Right cardiac atrium (tissue), 5 donors: ENCODE results near the gene EPX. TPM values are rescaled to one million over a fixed set of nuclear protein-coding genes. Genes with fewer than 3 reads are reported as not detected.

ENCODE experiments used
- ATAC-seq, 2 donors: fragments of 200-7000 bp; cut with Tn5 transposase; one replicate each; pipeline versions ENCODE4 v1.8.0 to v1.9.1; 2020; ENCODE audit warnings: moderate library complexity in 2 of 2, mild to moderate bottlenecking in 1 of 2
- DNase-seq, 3 donors: peaks; one replicate each; pipeline ENCODE4 v3.0.0-alpha.2; 2020
- H3K27ac ChIP-seq: one replicate; pipeline ENCODE4 v1.5.1; 2013; ENCODE audit warnings: mild to moderate bottlenecking, low read length, control low read depth, moderate library complexity
- H3K27me3 ChIP-seq: one replicate; pipeline ENCODE4 v1.6.1; 2013; ENCODE audit not compliant: control insufficient read depth, insufficient read depth
- H3K4me1 ChIP-seq: one replicate; pipeline ENCODE4 v1.6.1; 2013; ENCODE audit warnings: low read length; ENCODE audit not compliant: control insufficient read depth, insufficient read depth
- H3K4me3 ChIP-seq: one replicate; pipeline ENCODE4 v1.5.1; 2013; ENCODE audit warnings: low read length, control low read depth
- H3K9me3 ChIP-seq: one replicate; pipeline ENCODE4 v1.6.1; 2013; ENCODE audit warnings: low read length; ENCODE audit not compliant: control insufficient read depth
- WGBS: extraction: QIAGEN DNeasy Blood & Tissue Kit; methylation state at CpG from one replicate; pipeline ENCODE4 v1.1.7; 2013; 5-methylcytosine and 5-hydroxymethylcytosine counted together
- intact Hi-C, 4 donors: fragments of 100-400 bp; cut with DNase I; formaldehyde crosslinking; loops; one replicate each; pipeline versions ENCODE4 v1.11.0 to v1.14.0; 2022 to 2023
- polyA plus RNA-seq: library from polyadenylated mRNA; stranded (reverse); fragments of 200-250 nt; gene quantifications from one replicate; pipeline ENCODE4 v1.2.3, GENCODE V29; 2013
- total RNA-seq, 4 donors: library from RNA; stranded (reverse); fragmentation: NEBNext Ultra II Directional; extraction: Animal tissue kit (Norgen Biotek cat#: 25700); gene quantifications; one replicate each; pipeline ENCODE4 v1.2.1, GENCODE V29; 2021
- donor health status: healthy with polysubstance abuse.
- donor health status: DM: no; HTN: yes; CAD: no.
- donor health status: DM: no; HTN: no; CAD: no.
- donor health status: DM: no; HTN: yes; CAD: no; lungs with severe emphysema.
- donor health status: DM: yes; HTN: yes; CAD: no.

EPX gene
- total and polyA plus RNA-seq, 5 donors: not detected

- DNase-seq (no peak), ATAC-seq (no peak)
- Histone ChIP-seq H3K27me3 (no peaks in the 10 kb centered on the region), H3K9me3 (no peaks in the 10 kb centered on the region), H3K4me1 (no peaks in the 10 kb centered on the region), H3K27ac (no peak overlapping the region), H3K4me3 (no peak overlapping the region)
- intact Hi-C loops: no loop called here
- 46% methylated on average over 2 of the region's 2 CpGs for WGBS
These were observed 39.1 kb downstream of the EPX start for GRCh38 chr17:58231641-58232040.

GRCh38 chr17:58232707-58233156 is 40.2 kb downstream of the EPX start:
- WGBS: 32% methylated on average over 12 of the region's 12 CpGs
- intact Hi-C loops: no loop called here
- Histone ChIP-seq H3K27me3 (no peaks in the 10 kb centered on the region), H3K4me1 (no peaks in the 10 kb centered on the region), H3K4me3 (no peak overlapping the region), H3K9me3 (no peaks in the 10 kb centered on the region), H3K27ac (no peak overlapping the region)
- DNase-seq (no peak), ATAC-seq (peak in 1 of 2 donors; percentile 20)

- no peak overlapping the region for H3K4me3 ChIP-seq
- WGBS: 81% methylated on average over 3 of the region's 3 CpGs
- intact Hi-C loops: no loop called here
- H3K27me3 ChIP-seq: no peaks in the 10 kb centered on the region
- DNase-seq: no peak
- no peak for ATAC-seq
- no peaks in the 10 kb centered on the region for H3K4me1 ChIP-seq
- no peaks in the 10 kb centered on the region for H3K9me3 ChIP-seq
- no peak overlapping the region for H3K27ac ChIP-seq
These were observed 41.0 kb downstream of the EPX start for GRCh38 chr17:58233543-58233942.

GRCh38 chr17:58234512-58234911 is 42.0 kb downstream of the EPX start:
- H3K27me3 ChIP-seq: no peaks in the 10 kb centered on the region
- H3K4me1 ChIP-seq: no peaks in the 10 kb centered on the region
- 79% methylated on average over 3 of the region's 3 CpGs for WGBS
- no peak overlapping the region for H3K27ac ChIP-seq
- no peak for DNase-seq
- ATAC-seq: no peak
- no peaks in the 10 kb centered on the region for H3K9me3 ChIP-seq
- H3K4me3 ChIP-seq: no peak overlapping the region
- intact Hi-C loops: no loop called here

- DNase-seq: no peak
- intact Hi-C loops: no loop called here
- H3K4me1 ChIP-seq: no peaks in the 10 kb centered on the region
- no peaks in the 10 kb centered on the region for H3K27me3 ChIP-seq
- H3K9me3 ChIP-seq: no peaks in the 10 kb centered on the region
- H3K27ac ChIP-seq: no peak overlapping the region
- ATAC-seq: no peak
- no peak overlapping the region for H3K4me3 ChIP-seq
- 73% methylated on average over 1 of the region's 1 CpG for WGBS
These were observed 43.3 kb downstream of the EPX start for GRCh38 chr17:58235821-58236220.

- no peaks in the 10 kb centered on the region for H3K4me1 ChIP-seq
- no peak overlapping the region for H3K27ac ChIP-seq
- intact Hi-C loops: no loop called here
- no peak for ATAC-seq
- 67% methylated on average over 2 of the region's 2 CpGs for WGBS
- H3K4me3 ChIP-seq: no peak overlapping the region
- no peak for DNase-seq
- no peaks in the 10 kb centered on the region for H3K27me3 ChIP-seq
- no peaks in the 10 kb centered on the region for H3K9me3 ChIP-seq
These were observed 43.9 kb downstream of the EPX start for GRCh38 chr17:58236394-58236793.

- Histone ChIP-seq H3K27ac (no peak within 1 kb of the TSS), H3K4me3 (no peak within 1 kb of the TSS), H3K27me3 (no peaks in the 10 kb centered on the region), H3K9me3 (no peaks in the 10 kb centered on the region), H3K4me1 (no peaks in the 10 kb centered on the region)
- ATAC-seq (no peak), DNase-seq (no peak)
- intact Hi-C loops: no loop called here
- WGBS: 72% methylated on average over 5 of the region's 5 CpGs
These were observed 45.7 kb downstream of the EPX start, which contains the start of gene LPO for GRCh38 chr17:58238147-58238634. Gene LPO (plus strand): TSS chr17:58238584. CDS start chr17:58242980, 4,396 bp downstream.

- 71% methylated on average over 1 of the region's 1 CpG for WGBS
These were observed 47.5 kb downstream of the EPX start for GRCh38 chr17:58239987-58240386.

GRCh38 chr17:58242171-58242784 is 49.8 kb downstream of the EPX start:
- Histone ChIP-seq H3K4me3 (no peak overlapping the region), H3K9me3 (no peaks in the 10 kb centered on the region), H3K27ac (no peak overlapping the region), H3K27me3 (no peaks in the 10 kb centered on the region), H3K4me1 (no peaks in the 10 kb centered on the region)
- DNase-seq: no peak
- ATAC-seq: no peak
- WGBS: 6% methylated on average over 4 of the region's 4 CpGs
- intact Hi-C loops: no loop called here

More at GRCh38 chr17:58239987-58240386, 47.5 kb downstream of the EPX start:
- Histone ChIP-seq H3K27ac (no peak overlapping the region), H3K4me1 (no peaks in the 10 kb centered on the region), H3K27me3 (no peaks in the 10 kb centered on the region), H3K9me3 (no peaks in the 10 kb centered on the region), H3K4me3 (no peak overlapping the region)
- DNase-seq (no peak), ATAC-seq (no peak)
- intact Hi-C loops: no loop called here

GRCh38 chr17:58244963-58245362 is 52.4 kb downstream of the EPX start:
- intact Hi-C loops: no loop called here
- whole genome bisulfite sequencing: 39% methylated on average over 6 of the region's 6 CpGs
- no peaks in the 10 kb centered on the region for H3K4me1 ChIP-seq
- no peaks in the 10 kb centered on the region for H3K9me3 ChIP-seq
- H3K27me3 ChIP-seq: no peaks in the 10 kb centered on the region
- ATAC-seq (no peak), DNase-seq (no peak)
- no peak overlapping the region for H3K27ac ChIP-seq
- no peak overlapping the region for H3K4me3 ChIP-seq

GRCh38 chr17:58245428-58246103 is 53.0 kb downstream of the EPX start:
- no peak for DNase-seq
- Histone ChIP-seq H3K4me1 (no peaks in the 10 kb centered on the region), H3K27me3 (no peaks in the 10 kb centered on the region), H3K9me3 (no peaks in the 10 kb centered on the region), H3K4me3 (no peak overlapping the region), H3K27ac (no peak overlapping the region)
- intact Hi-C loops: no loop called here
- ATAC-seq: no peak
- 53% methylated on average over 10 of the region's 10 CpGs for WGBS
